ENCODE results near the gene ELL2.

DNA sequence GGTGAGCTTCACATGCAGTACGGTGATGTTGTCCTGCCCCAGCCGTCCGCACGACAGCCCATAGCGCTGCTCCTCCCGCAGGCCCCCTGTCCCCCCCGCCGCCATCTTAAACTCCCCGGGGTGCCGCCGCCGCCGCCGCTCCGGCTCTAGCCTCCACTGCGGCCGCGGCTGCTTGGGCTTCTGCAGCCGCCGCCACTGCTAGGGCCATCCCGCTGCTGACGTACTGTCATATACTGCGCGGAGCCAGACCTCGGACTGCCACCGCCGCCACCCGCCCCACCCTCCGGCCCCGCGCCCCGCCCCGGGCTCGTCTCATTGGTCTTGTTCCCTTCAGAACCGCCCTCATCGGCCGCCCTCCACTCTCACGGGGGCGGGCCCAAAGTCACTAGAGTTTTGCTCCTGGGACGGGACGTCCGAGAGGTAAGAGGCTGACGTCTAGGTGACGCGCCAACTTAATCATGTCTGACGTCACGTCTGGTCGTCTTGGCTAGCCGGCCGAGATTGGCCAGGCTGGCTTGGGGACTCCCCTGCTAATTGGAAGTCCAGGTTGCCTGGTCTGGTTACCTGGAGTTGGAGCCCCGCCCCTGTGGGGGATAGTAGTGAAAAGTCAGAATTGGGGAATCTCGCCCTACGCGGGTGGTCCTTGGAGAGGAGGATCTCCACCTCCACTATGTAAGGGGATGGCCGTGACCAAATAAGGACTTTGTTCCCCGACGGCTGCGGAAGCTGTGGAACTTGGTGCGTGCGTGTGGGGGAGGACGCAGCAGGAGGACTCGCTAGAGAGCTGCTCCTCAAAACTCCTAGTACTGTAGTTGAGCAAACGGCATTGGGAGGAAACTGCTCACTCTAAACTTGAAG, at the start of gene ELL2:
- peak; percentile 77; the same call in 1 of the 2 replicates for TF ChIP-seq TAF1 (IDR thresholded peaks at IDR 0.05; ENCODE audit: low read depth, low read length)
- TF ChIP-seq POLR2AphosphoS5 (IDR thresholded peaks at IDR 0.05; ENCODE audit: low read depth, low read length) = no peak
- no peak for TF ChIP-seq POLR2A (IDR thresholded peaks at IDR 0.05; ENCODE audit: low read depth, low read length)
- TF ChIP-seq SPI1 (IDR thresholded peaks at IDR 0.05; ENCODE audit: low read depth, low read length) = no peak
